Breast epithelium (tissue), 4 donors: ENCODE measurements around the gene ZNF860. TPM values are rescaled to one million over a fixed set of nuclear protein-coding genes. Genes with fewer than 3 reads are reported as not detected.

Source experiments
- DNase-seq, 2 donors: peaks; one replicate each; pipeline ENCODE4 v3.0.0-alpha.2; 2019; ENCODE audit warnings: low spot score in 2 of 2
- H3K27ac ChIP-seq, 2 donors: fragments of 200-600 bp; sonication (generic) in 1 of 2; one replicate each; pipeline ENCODE4 v1.5.1; 2016 to 2019; ENCODE audit warnings: mild to moderate bottlenecking in 1 of 2
- H3K27me3 ChIP-seq, 2 donors: fragments of 200-600 bp; sonication (generic) in 1 of 2; one replicate each; pipeline versions ENCODE4 v1.5.1 to v1.6.0; 2017 to 2019; ENCODE audit warnings: control low read depth in 1 of 2, mild to moderate bottlenecking in 1 of 2
- H3K36me3 ChIP-seq: fragments of 200-600 bp; one replicate; pipeline ENCODE4 v1.5.1; 2019
- H3K4me1 ChIP-seq, 2 donors: fragments of 200-600 bp; sonication (generic); one replicate each; pipeline ENCODE4 v1.5.1; 2016 to 2019; ENCODE audit warnings: control low read depth in 1 of 2
- H3K4me3 ChIP-seq, 3 donors: fragments of 200-600 bp; sonication (generic); 1 replicate in 2 of 3; 2 replicates in 1 of 3; pipeline ENCODE4 v1.5.1; 2016 to 2019; ENCODE audit warnings: mild to moderate bottlenecking in 3 of 3, moderate library complexity in 2 of 3
- H3K9me3 ChIP-seq, 2 donors: fragments of 200-600 bp; sonication (generic) in 1 of 2; one replicate each; pipeline ENCODE4 v1.5.1; 2016 to 2019; ENCODE audit warnings: control low read depth in 1 of 2
- CTCF ChIP-seq, 3 donors: fragments of 450-650 bp; IDR thresholded peaks; one replicate each; pipeline ENCODE4 v1.5.1; 2016 to 2017; ENCODE audit warnings: antibody characterized with exemption in 3 of 3, mild to moderate bottlenecking in 3 of 3, moderate library complexity in 3 of 3
- POLR2A ChIP-seq: fragments of 450-650 bp; IDR thresholded peaks from one replicate; pipeline ENCODE4 v1.6.1; 2016; ENCODE audit warnings: antibody characterized with exemption, mild to moderate bottlenecking, moderate library complexity
- POLR2AphosphoS5 ChIP-seq, 3 donors: sonication (generic); formaldehyde crosslinking; IDR thresholded peaks; one replicate each; pipeline ENCODE4 v1.6.1; 2017; ENCODE audit warnings: antibody characterized with exemption in 3 of 3
- intact Hi-C: fragments of 100-400 bp; cut with DNase I; formaldehyde crosslinking; loops from one replicate; pipeline ENCODE4 v1.15.1; 2023; ENCODE audit warnings: low total_unique reads
- total RNA-seq, 3 donors: library from RNA; depleted of rRNA; stranded (reverse); fragments of >200 nt; gene quantifications; one replicate each; pipeline ENCODE4 v1.1.0, GENCODE V29; 2016

The ZNF860 gene
- total RNA-seq, 3 donors from 2014 or later: 0.80 to 4.2 (median 3.3) TPM

GRCh38 chr3:31955581-31955980 lies 26.0 kb upstream of the ZNF860 start:
- no peak for DNase-seq
- no peaks in the 10 kb centered on the region for H3K27me3 ChIP-seq
- no peak for TF ChIP-seq CTCF (IDR thresholded peaks at IDR 0.05)
- TF ChIP-seq POLR2A: no peak
- TF ChIP-seq POLR2AphosphoS5 (IDR thresholded peaks at IDR 0.05): no peak
- no peak overlapping the region for H3K4me3 ChIP-seq
- H3K9me3 ChIP-seq: peaks cover 8% of the 10 kb centered on the region in 2 donors
- H3K4me1 ChIP-seq: peaks cover 6 to 9% of the 10 kb centered on the region in 2 donors
- H3K27ac ChIP-seq: no peak overlapping the region
- intact Hi-C loops: no loop called here
- H3K36me3 ChIP-seq: no peaks in the 10 kb centered on the region

GRCh38 chr3:31957106-31957505 lies 24.4 kb upstream of the ZNF860 start:
- peaks cover 6 to 9% of the 10 kb centered on the region in 2 donors for H3K4me1 ChIP-seq
- peak overlapping the region in 1 of 2 donors; percentile 81 for H3K27ac ChIP-seq
- no peak overlapping the region for H3K4me3 ChIP-seq
- H3K27me3 ChIP-seq: no peaks in the 10 kb centered on the region
- no peak for TF ChIP-seq POLR2A
- TF ChIP-seq CTCF (IDR thresholded peaks at IDR 0.05): no peak
- TF ChIP-seq POLR2AphosphoS5 (IDR thresholded peaks at IDR 0.05): no peak
- intact Hi-C loops: no loop called here
- no peaks in the 10 kb centered on the region for H3K36me3 ChIP-seq
- no peak for DNase-seq
- peaks cover 8% of the 10 kb centered on the region in 2 donors for H3K9me3 ChIP-seq

GRCh38 chr3:31958701-31959152 lies 22.8 kb upstream of the ZNF860 start:
- Histone ChIP-seq H3K27ac (peak overlapping the region; percentile 81 to 85), H3K27me3 (no peaks in the 10 kb centered on the region), H3K36me3 (no peaks in the 10 kb centered on the region), H3K4me1 (peaks cover 6 to 13% of the 10 kb centered on the region in 2 donors), H3K4me3 (no peak overlapping the region), H3K9me3 (peaks cover 8% of the 10 kb centered on the region in 2 donors)
- intact Hi-C loops: no loop called here
- no peak for TF ChIP-seq POLR2A
- peak in 1 of 3 donors; percentile 21 for TF ChIP-seq POLR2AphosphoS5 (IDR thresholded peaks at IDR 0.05)
- no peak for TF ChIP-seq CTCF (IDR thresholded peaks at IDR 0.05)
- DNase-seq: no peak

- Histone ChIP-seq H3K4me1 (peaks cover 6 to 13% of the 10 kb centered on the region in 2 donors), H3K36me3 (no peaks in the 10 kb centered on the region), H3K9me3 (peaks cover 8% of the 10 kb centered on the region in 2 donors), H3K4me3 (peak overlapping the region in 2 of 3 donors; percentile 37 to 61), H3K27me3 (no peaks in the 10 kb centered on the region), H3K27ac (peak overlapping the region; percentile 81 to 85)
- intact Hi-C loops: no loop called here
- no peak for TF ChIP-seq CTCF (IDR thresholded peaks at IDR 0.05)
- TF ChIP-seq POLR2A: no peak
- no peak for TF ChIP-seq POLR2AphosphoS5 (IDR thresholded peaks at IDR 0.05)
- no peak for DNase-seq
Observed at GRCh38 chr3:31959251-31959650, 22.3 kb upstream of the ZNF860 start.

GRCh38 chr3:31959951-31960792 lies 21.4 kb upstream of the ZNF860 start:
- H3K4me1 ChIP-seq: peaks cover 6 to 13% of the 10 kb centered on the region in 2 donors
- no peaks in the 10 kb centered on the region for H3K36me3 ChIP-seq
- peak overlapping the region; percentile 16 to 61 (median 37) for H3K4me3 ChIP-seq
- no peak for TF ChIP-seq CTCF (IDR thresholded peaks at IDR 0.05)
- TF ChIP-seq POLR2AphosphoS5 (IDR thresholded peaks at IDR 0.05): no peak
- no peak for TF ChIP-seq POLR2A
- DNase-seq: no peak
- H3K27me3 ChIP-seq: no peaks in the 10 kb centered on the region
- H3K27ac ChIP-seq: peak overlapping the region; percentile 81 to 85
- intact Hi-C loops: no loop called here
- peaks cover 7 to 8% of the 10 kb centered on the region in 2 donors for H3K9me3 ChIP-seq
